ENCODE measurements around the gene NSD1. TPM values are rescaled to one million over a fixed set of nuclear protein-coding genes. Genes with fewer than 3 reads are reported as not detected.

The NSD1 gene
- total and polyA plus RNA-seq, 9 of the 15 experiments (the other 6 are each of a cell fraction or from before 2014, with no cell fraction given), result 3.8 to 51.0 (median 24.7) TPM

DNA sequence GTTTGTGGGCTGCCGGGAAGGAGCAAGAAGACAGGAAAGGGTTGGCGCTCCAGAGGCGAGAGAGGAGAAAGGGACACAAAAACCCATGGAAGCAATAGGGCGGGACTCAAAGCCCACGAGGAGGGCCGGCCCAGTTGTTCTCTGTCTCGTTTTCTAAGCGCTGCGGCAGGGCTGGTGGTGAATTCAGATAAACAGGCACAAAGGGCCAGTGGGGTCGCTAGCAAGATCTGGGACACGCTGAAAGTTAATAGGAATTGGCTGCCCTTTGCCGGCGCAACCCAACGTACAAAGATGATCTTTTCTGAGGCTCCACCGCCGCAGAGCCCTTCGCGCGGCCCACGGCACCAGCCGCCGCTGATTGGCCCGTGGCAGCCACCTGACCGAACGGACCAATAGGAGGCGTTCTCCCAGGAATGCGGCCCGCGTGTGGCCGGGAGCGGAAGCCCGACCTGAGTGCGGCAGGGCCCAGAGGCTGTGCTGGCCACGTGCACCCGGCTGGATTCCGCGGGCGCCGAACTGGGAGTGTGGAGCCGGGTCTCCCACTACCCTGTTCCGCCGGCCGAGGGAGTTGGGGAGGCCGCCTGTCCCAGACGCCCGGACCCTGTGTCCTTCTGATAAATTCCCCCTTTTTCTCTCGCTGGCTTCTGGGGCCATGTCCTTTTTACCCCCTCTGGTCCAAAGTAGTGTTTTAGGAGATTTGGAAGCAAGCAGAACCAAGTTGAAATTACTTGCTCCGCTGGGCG, 16.8 kb upstream of the NSD1 start (continued):
- TF ChIP-seq CTBP1 (IDR thresholded peaks at IDR 0.05; ENCODE audit: borderline replicate concordance) (0 out of 2 replicates have a peak, but pooled peaks have one; percentile 37), NELFE (IDR thresholded peaks at IDR 0.05; ENCODE audit: insufficient read depth, insufficient read length) (no peak), ELF1 (tag; IDR thresholded peaks at IDR 0.05) (peak; percentile 71), HCFC1 (IDR thresholded peaks at IDR 0.05; ENCODE audit: low read depth, low read length) (no peak), CBX1 (IDR thresholded peaks at IDR 0.05; ENCODE audit: low read depth) (peak; percentile 92), ZNF124 (CRISPR knock-in tag; IDR thresholded peaks at IDR 0.05) (peak; percentile 98), POU5F1 (IDR thresholded peaks at IDR 0.05; ENCODE audit: borderline replicate concordance, low read depth, low read length, partially characterized antibody) (no peak), MTA3 (IDR thresholded peaks at IDR 0.05; ENCODE audit: borderline replicate concordance) (peak; percentile 39; the same call in 1 of the 2 replicates), ETS2 (tag; IDR thresholded peaks at IDR 0.05; ENCODE audit: borderline replicate concordance, poor library complexity, severe bottlenecking) (no peak), RAD51 (IDR thresholded peaks at IDR 0.05; ENCODE audit: borderline replicate concordance, low read depth) (peak; percentile 91), ZNF224 (CRISPR knock-in tag; IDR thresholded peaks at IDR 0.05) (peak; percentile 97), ZNF644 (tag; IDR thresholded peaks at IDR 0.05; ENCODE audit: low read depth) (peak; percentile 52; the same call in 1 of the 2 replicates), BRD4 (IDR thresholded peaks at IDR 0.05) (no peak), E2F3 (CRISPR knock-in tag; IDR thresholded peaks at IDR 0.05) (peak; percentile 85)
- TF ChIP-seq, protein P1, sequence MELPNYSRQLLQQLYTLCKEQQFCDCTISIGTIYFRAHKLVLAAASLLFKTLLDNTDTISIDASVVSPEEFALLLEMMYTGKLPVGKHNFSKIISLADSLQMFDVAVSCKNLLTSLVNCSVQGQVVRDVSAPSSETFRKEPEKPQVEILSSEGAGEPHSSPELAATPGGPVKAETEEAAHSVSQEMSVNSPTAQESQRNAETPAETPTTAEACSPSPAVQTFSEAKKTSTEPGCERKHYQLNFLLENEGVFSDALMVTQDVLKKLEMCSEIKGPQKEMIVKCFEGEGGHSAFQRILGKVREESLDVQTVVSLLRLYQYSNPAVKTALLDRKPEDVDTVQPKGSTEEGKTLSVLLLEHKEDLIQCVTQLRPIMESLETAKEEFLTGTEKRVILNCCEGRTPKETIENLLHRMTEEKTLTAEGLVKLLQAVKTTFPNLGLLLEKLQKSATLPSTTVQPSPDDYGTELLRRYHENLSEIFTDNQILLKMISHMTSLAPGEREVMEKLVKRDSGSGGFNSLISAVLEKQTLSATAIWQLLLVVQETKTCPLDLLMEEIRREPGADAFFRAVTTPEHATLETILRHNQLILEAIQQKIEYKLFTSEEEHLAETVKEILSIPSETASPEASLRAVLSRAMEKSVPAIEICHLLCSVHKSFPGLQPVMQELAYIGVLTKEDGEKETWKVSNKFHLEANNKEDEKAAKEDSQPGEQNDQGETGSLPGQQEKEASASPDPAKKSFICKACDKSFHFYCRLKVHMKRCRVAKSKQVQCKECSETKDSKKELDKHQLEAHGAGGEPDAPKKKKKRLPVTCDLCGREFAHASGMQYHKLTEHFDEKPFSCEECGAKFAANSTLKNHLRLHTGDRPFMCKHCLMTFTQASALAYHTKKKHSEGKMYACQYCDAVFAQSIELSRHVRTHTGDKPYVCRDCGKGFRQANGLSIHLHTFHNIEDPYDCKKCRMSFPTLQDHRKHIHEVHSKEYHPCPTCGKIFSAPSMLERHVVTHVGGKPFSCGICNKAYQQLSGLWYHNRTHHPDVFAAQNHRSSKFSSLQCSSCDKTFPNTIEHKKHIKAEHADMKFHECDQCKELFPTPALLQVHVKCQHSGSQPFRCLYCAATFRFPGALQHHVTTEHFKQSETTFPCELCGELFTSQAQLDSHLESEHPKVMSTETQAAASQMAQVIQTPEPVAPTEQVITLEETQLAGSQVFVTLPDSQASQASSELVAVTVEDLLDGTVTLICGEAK (IDR thresholded peaks at IDR 0.05), result no peak
- TF ChIP-seq, protein P1 (CRISPR knock-in tag; IDR thresholded peaks at IDR 0.05), result peak; percentile 83

All from K562 (cell line).